GM12878 (cell line): ENCODE data around the gene ADA. TPM values are rescaled to one million over a fixed set of nuclear protein-coding genes. Genes with fewer than 3 reads are reported as not detected.
A peak's percentile ranks its signal among the peaks of the same experiment; 100 is the strongest.

ENCODE experiments used
- ATAC-seq: fragments of 200-7000 bp; cut with Tn5 transposase; 3 replicates; pipeline ENCODE4 v1.9.1; 2020; ENCODE audit warnings: mild to moderate bottlenecking, moderate library complexity
- BruUV-seq: library from RNA; stranded (reverse); fragments of 400-500 nt; replicated peaks from 2 replicates; lab custom pipeline; 2021; lab: Mats Ljungman, UMichigan
- CTCF ChIA-PET: fragments of 300-600 bp; sonication (Branson Sonifier 250); formaldehyde crosslinking; extraction: SDS; loops from one replicate; lab custom pipeline; 2021; ENCODE audit warnings: inconsistent platforms; lab: Yijun Ruan, JAX
- POLR2A ChIA-PET: fragments of 350-600 bp; formaldehyde crosslinking; extraction: SDS; loops from one replicate; lab custom pipeline; 2021; ENCODE audit warnings: inconsistent platforms; lab: Charles Lee
- RAD21 ChIA-PET: fragments of 300-600 bp; sonication (Branson Sonifier 250); formaldehyde crosslinking; loops from one replicate; lab custom pipeline; 2023; ENCODE audit warnings: antibody characterized with exemption; ENCODE audit not compliant: unreplicated experiment; lab: Charles Lee
- SMC1A ChIA-PET: fragments of 300-600 bp; sonication (Branson Sonifier 250); formaldehyde crosslinking; loops from one replicate; lab custom pipeline; 2023; ENCODE audit not compliant: unreplicated experiment, uncharacterized antibody; lab: Charles Lee
- DNase-seq: peaks from one replicate; pipeline ENCODE4 v3.0.0-alpha.2; 2011; ENCODE audit warnings: low read depth, low spot score
- FAIRE-seq: peaks from 3 replicates; lab custom pipeline; 2011; peaks lifted over from hg19 to GRCh38; lab: Jason Lieb, UNC
- H2AFZ ChIP-seq: 2 replicates; pipeline ENCODE4 v1.6.0; 2011; ENCODE audit warnings: low read depth, low read length, control low read depth; ENCODE audit not compliant: control insufficient read depth
- H3K27ac ChIP-seq: 2 replicates; pipeline ENCODE4 v1.5.1; 2011; ENCODE audit warnings: control low read depth; ENCODE audit not compliant: control insufficient read depth, insufficient read depth
- H3K27me3 ChIP-seq, 2 experiments: replicated peaks in 1 of 2; 2 replicates each; pipeline versions ENCODE4 v1.6.0 to v1.6.1; 2011; ENCODE audit warnings: low read length in 1 of 2; ENCODE audit not compliant: control insufficient read depth in 2 of 2, insufficient read depth in 2 of 2
- H3K36me3 ChIP-seq, 2 experiments: 2 replicates each; pipeline ENCODE4 v1.5.1; 2011; ENCODE audit warnings: low read length in 1 of 2; ENCODE audit not compliant: control insufficient read depth in 2 of 2, insufficient read depth in 2 of 2
- H3K4me1 ChIP-seq: 2 replicates; pipeline ENCODE4 v1.6.1; 2011; ENCODE audit warnings: mild to moderate bottlenecking, low read length, moderate library complexity, mixed read lengths; ENCODE audit not compliant: control insufficient read depth, insufficient read depth
- H3K4me2 ChIP-seq: 2 replicates; pipeline ENCODE4 v1.6.0; 2011; ENCODE audit warnings: control low read depth; ENCODE audit not compliant: control insufficient read depth, insufficient read depth
- H3K4me3 ChIP-seq: fragments of 200-600 bp; sonication (generic); 2 replicates; pipeline ENCODE4 v1.5.1; 2016
- H3K79me2 ChIP-seq: 2 replicates; pipeline ENCODE4 v1.6.0; 2011; ENCODE audit warnings: low read length; ENCODE audit not compliant: control insufficient read depth, insufficient read depth
- H3K9ac ChIP-seq: 2 replicates; pipeline ENCODE4 v1.8.0; 2011; ENCODE audit warnings: low read length, control low read depth, mixed read lengths; ENCODE audit not compliant: control insufficient read depth, insufficient read depth
- H3K9me3 ChIP-seq: replicated peaks from 3 replicates; pipeline ENCODE4 v1.5.1; 2011; ENCODE audit warnings: mild to moderate bottlenecking, low read length; ENCODE audit not compliant: control insufficient read depth, insufficient read depth
- H4K20me1 ChIP-seq: 2 replicates; pipeline ENCODE4 v1.6.0; 2011; ENCODE audit not compliant: control insufficient read depth, insufficient read depth
- IKZF1 ChIP-seq: fragments of 450-650 bp; conservative IDR thresholded peaks from 2 replicates; pipeline ENCODE4 v1.6.1; 2017; ENCODE audit warnings: antibody characterized with exemption, mild to moderate bottlenecking
- NFYB ChIP-seq: IDR thresholded peaks from 2 replicates; pipeline ENCODE4 v1.6.1; 2011; ENCODE audit warnings: low read depth, mild to moderate bottlenecking, low read length, improper control_type of control experiment, moderate library complexity; ENCODE audit not compliant: insufficient read depth
- NRF1 ChIP-seq: conservative IDR thresholded peaks from 2 replicates; pipeline ENCODE4 v1.6.1; 2011; ENCODE audit warnings: mild to moderate bottlenecking, low read depth, low read length, improper control_type of control experiment
- RCOR1 ChIP-seq: conservative IDR thresholded peaks from 2 replicates; pipeline ENCODE4 v1.6.1; 2012; ENCODE audit warnings: low read depth, low read length, improper control_type of control experiment
- SMC3 ChIP-seq: IDR thresholded peaks from 2 replicates; pipeline ENCODE4 v1.6.1; 2011; ENCODE audit warnings: low read length, improper control_type of control experiment, borderline replicate concordance
- SPI1 ChIP-seq: IDR thresholded peaks from 2 replicates; pipeline ENCODE4 v1.6.1; 2011; ENCODE audit warnings: low read depth, mild to moderate bottlenecking, low read length, moderate library complexity, borderline replicate concordance; ENCODE audit not compliant: insufficient read depth
- SREBF2 ChIP-seq: IDR thresholded peaks from 2 replicates; pipeline ENCODE4 v1.6.1; 2012; ENCODE audit warnings: mild to moderate bottlenecking, low read length
- WGBS: methylation state at CpG from one replicate; pipeline ENCODE4 v1.1.6; 2016; ENCODE audit warnings: low lambda C conversion rate; ENCODE audit not compliant: insufficient replicate concordance, insufficient coverage; ENCODE audit errors: missing lambda C conversion rate; 5-methylcytosine and 5-hydroxymethylcytosine counted together
- in situ Hi-C: fragments of 300-500 bp; cut with MboI; formaldehyde crosslinking; loops from 9 replicates; pipeline ENCODE4 v1.14.3; 2018; ENCODE audit warnings: mixed read lengths
- intact Hi-C: fragments of 100-400 bp; cut with micrococcal nuclease; formaldehyde crosslinking; loops from one replicate; pipeline ENCODE4 v1.14.2; 2022; ENCODE audit not compliant: unreplicated experiment
- polyA plus RNA-seq, 11 experiments: library from polyadenylated mRNA; depleted of rRNA in 4 of 11; unstranded in 6 of 11; stranded (reverse) in 5 of 11; fragments of >200 nt; fragmentation: Nextera tagmentation in 4 of 11; fragmentation: Illumina TruSeq in 1 of 11; extraction: Ambion mirVana in 4 of 11; extraction: Trizol in 1 of 11; gene quantifications; 1 replicate in 1 of 11; 2 replicates in 10 of 11; pipeline versions ENCODE4 v1.2.1 to v1.2.3, GENCODE V29; 2011 to 2016; ENCODE audit warnings: inconsistent platforms in 2 of 11, missing spikeins in 2 of 11, low read depth in 1 of 11
- total RNA-seq, 4 experiments: library from RNA; depleted of rRNA in 3 of 4; stranded (reverse); fragments of >200 nt in 3 of 4; fragmentation: Illumina TruSeq in 1 of 4; extraction: Trizol in 1 of 4; gene quantifications; 2 replicates each; pipeline versions ENCODE4 v1.2.1 to v1.2.3, GENCODE V29; 2013 to 2021
- TF ChIP-seq, protein P1 (sequence below): fragments of 450-650 bp; IDR thresholded peaks from 2 replicates; pipeline ENCODE4 v1.6.1; 2017; ENCODE audit warnings: mild to moderate bottlenecking, moderate library complexity
- TF ChIP-seq, protein P2 (sequence below): IDR thresholded peaks from 2 replicates; pipeline ENCODE4 v1.6.1; 2012; ENCODE audit warnings: low read depth, low read length, improper control_type of control experiment
- TF ChIP-seq, protein P3 (sequence below): IDR thresholded peaks from 2 replicates; pipeline ENCODE4 v1.6.1; 2011; ENCODE audit warnings: mild to moderate bottlenecking, low read depth, low read length, moderate library complexity; ENCODE audit not compliant: insufficient replicate concordance
- TF ChIP-seq, protein P4 (sequence below): fragments of 450-650 bp; IDR thresholded peaks from 2 replicates; pipeline ENCODE4 v1.6.1; 2018; ENCODE audit warnings: borderline replicate concordance, mild to moderate bottlenecking; ENCODE audit not compliant: partially characterized antibody

Gene ADA
- total and polyA plus RNA-seq, 10 of the 15 experiments (the other 5 are each of a cell fraction or from before 2014, with no cell fraction given) = 40.9 to 217 (median 90.8) TPM

DNA sequence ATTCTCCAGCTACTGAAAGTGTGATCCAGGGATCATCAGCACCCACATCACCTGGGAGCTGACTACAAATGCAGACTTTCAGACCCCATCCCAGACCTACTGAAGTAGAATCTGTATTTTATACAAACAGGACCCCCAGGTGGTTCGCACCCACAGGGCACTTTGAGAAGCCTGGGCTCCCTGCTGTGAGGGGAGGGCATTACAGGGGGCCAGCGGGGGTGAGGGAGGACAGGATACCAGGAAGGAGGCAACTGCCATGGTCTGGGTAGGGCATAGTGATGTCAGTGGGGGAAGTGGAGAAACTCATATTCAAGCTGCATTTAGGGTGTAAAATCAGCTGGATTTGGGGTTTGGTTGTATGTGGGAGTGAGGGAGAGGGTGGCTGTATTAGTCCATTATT is 2.0 kb upstream of the ADA start:
- Histone ChIP-seq H3K36me3 (no peaks in the 10 kb centered on the region), H3K9ac (no peak overlapping the region), H2AFZ (no peak overlapping the region), H3K4me1 (peaks cover 22% of the 10 kb centered on the region), H3K79me2 (peaks cover 30% of the 10 kb centered on the region), H4K20me1 (no peaks in the 10 kb centered on the region), H3K27ac (no peak overlapping the region), H3K9me3 (no peaks in the 10 kb centered on the region; the same call in 2 of the 3 replicates), H3K27me3 (no peaks in the 10 kb centered on the region), H3K4me3 (peak overlapping the region; percentile 60; the same call in 1 of the 2 replicates), H3K4me2 (peak overlapping the region; percentile 31)
- ChIA-PET POLR2A (interaction anchor here (1.0 to 1.4 kb wide), 4 partner anchors 11 to 68 kb away, joined by 3 to 5 read pairs (median 3); no protein-coding TSS in a partner anchor), SMC1A (interaction anchor here (0.6 to 4.3 kb wide), 9 partner anchors 11 to 78 kb away, joined by 3 to 20 read pairs (median 4); no protein-coding TSS in a partner anchor), RAD21 (interaction anchor here (1.2 to 5.1 kb wide), 3 partner anchors 18 to 35 kb away, joined by 3 to 55 read pairs (median 3); no protein-coding TSS in a partner anchor), CTCF (interaction anchor here (0.7 to 2.9 kb wide), 6 partner anchors 9 to 268 kb away, joined by 3 to 20 read pairs (median 4); no protein-coding TSS in a partner anchor)
- no TSS peak for BruUV-seq
- DNase-seq (no peak), ATAC-seq (no peak), FAIRE-seq (no peak)
- 100% methylated on average over 2 of the region's 2 CpGs for WGBS
- in situ Hi-C loops (no loop called here), intact Hi-C loops (no loop called here)
- TF ChIP-seq, protein P1, sequence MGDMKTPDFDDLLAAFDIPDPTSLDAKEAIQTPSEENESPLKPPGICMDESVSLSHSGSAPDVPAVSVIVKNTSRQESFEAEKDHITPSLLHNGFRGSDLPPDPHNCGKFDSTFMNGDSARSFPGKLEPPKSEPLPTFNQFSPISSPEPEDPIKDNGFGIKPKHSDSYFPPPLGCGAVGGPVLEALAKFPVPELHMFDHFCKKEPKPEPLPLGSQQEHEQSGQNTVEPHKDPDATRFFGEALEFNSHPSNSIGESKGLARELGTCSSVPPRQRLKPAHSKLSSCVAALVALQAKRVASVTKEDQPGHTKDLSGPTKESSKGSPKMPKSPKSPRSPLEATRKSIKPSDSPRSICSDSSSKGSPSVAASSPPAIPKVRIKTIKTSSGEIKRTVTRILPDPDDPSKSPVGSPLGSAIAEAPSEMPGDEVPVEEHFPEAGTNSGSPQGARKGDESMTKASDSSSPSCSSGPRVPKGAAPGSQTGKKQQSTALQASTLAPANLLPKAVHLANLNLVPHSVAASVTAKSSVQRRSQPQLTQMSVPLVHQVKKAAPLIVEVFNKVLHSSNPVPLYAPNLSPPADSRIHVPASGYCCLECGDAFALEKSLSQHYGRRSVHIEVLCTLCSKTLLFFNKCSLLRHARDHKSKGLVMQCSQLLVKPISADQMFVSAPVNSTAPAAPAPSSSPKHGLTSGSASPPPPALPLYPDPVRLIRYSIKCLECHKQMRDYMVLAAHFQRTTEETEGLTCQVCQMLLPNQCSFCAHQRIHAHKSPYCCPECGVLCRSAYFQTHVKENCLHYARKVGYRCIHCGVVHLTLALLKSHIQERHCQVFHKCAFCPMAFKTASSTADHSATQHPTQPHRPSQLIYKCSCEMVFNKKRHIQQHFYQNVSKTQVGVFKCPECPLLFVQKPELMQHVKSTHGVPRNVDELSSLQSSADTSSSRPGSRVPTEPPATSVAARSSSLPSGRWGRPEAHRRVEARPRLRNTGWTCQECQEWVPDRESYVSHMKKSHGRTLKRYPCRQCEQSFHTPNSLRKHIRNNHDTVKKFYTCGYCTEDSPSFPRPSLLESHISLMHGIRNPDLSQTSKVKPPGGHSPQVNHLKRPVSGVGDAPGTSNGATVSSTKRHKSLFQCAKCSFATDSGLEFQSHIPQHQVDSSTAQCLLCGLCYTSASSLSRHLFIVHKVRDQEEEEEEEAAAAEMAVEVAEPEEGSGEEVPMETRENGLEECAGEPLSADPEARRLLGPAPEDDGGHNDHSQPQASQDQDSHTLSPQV = no peak
- TF ChIP-seq, protein P2, sequence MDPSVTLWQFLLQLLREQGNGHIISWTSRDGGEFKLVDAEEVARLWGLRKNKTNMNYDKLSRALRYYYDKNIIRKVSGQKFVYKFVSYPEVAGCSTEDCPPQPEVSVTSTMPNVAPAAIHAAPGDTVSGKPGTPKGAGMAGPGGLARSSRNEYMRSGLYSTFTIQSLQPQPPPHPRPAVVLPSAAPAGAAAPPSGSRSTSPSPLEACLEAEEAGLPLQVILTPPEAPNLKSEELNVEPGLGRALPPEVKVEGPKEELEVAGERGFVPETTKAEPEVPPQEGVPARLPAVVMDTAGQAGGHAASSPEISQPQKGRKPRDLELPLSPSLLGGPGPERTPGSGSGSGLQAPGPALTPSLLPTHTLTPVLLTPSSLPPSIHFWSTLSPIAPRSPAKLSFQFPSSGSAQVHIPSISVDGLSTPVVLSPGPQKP = no peak
- TF ChIP-seq SMC3 (no peak), RCOR1 (no peak), NRF1 (no peak), SPI1 (no peak), NFYB (no peak), IKZF1 (no peak), SREBF2 (no peak)
- TF ChIP-seq, protein P3, sequence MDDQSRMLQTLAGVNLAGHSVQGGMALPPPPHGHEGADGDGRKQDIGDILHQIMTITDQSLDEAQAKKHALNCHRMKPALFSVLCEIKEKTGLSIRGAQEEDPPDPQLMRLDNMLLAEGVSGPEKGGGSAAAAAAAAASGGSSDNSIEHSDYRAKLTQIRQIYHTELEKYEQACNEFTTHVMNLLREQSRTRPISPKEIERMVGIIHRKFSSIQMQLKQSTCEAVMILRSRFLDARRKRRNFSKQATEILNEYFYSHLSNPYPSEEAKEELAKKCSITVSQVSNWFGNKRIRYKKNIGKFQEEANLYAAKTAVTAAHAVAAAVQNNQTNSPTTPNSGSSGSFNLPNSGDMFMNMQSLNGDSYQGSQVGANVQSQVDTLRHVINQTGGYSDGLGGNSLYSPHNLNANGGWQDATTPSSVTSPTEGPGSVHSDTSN = no peak
- TF ChIP-seq, protein P4, sequence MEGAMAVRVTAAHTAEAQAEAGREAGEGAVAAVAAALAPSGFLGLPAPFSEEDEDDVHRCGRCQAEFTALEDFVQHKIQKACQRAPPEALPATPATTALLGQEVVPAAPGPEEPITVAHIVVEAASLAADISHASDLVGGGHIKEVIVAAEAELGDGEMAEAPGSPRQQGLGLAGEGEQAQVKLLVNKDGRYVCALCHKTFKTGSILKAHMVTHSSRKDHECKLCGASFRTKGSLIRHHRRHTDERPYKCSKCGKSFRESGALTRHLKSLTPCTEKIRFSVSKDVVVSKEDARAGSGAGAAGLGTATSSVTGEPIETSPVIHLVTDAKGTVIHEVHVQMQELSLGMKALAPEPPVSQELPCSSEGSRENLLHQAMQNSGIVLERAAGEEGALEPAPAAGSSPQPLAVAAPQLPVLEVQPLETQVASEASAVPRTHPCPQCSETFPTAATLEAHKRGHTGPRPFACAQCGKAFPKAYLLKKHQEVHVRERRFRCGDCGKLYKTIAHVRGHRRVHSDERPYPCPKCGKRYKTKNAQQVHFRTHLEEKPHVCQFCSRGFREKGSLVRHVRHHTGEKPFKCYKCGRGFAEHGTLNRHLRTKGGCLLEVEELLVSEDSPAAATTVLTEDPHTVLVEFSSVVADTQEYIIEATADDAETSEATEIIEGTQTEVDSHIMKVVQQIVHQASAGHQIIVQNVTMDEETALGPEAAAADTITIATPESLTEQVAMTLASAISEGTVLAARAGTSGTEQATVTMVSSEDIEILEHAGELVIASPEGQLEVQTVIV = no peak
